ENCODE measurements around the gene GABRR3. TPM values are rescaled to one million over a fixed set of nuclear protein-coding genes. Genes with fewer than 3 reads are reported as not detected.

The GABRR3 gene
- not detected for total RNA-seq
- long read RNA-seq = 0 reads

- intact Hi-C loops (cut with micrococcal nuclease) = no loop called here
- ATAC-seq = no peak
Measured at GRCh38 chr3:98035208-98035607, at the start of gene GABRR3. Gene GABRR3 (minus strand): TSS chr3:98035315. CDS start chr3:98034987, 328 bp downstream.

GRCh38 chr3:98073486-98073885, 38.4 kb upstream of the GABRR3 start:
- intact Hi-C loops (cut with micrococcal nuclease) = no loop called here
- DNase-seq = no peak
- ATAC-seq = no peak

More at GRCh38 chr3:98035208-98035607, at the start of gene GABRR3:
- DNase-seq = no peak

GRCh38 chr3:98070840-98071239, 35.7 kb upstream of the GABRR3 start:
- DNase-seq (no peak), ATAC-seq (no peak)
- intact Hi-C loops (cut with micrococcal nuclease) = no loop called here

GRCh38 chr3:98068824-98069223, 33.7 kb upstream of the GABRR3 start:
- intact Hi-C loops (cut with micrococcal nuclease) = no loop called here
- no peak for ATAC-seq

GRCh38 chr3:98058244-98058960, 23.3 kb upstream of the GABRR3 start:
- DNase-seq (no peak), ATAC-seq (no peak)
- intact Hi-C loops (cut with micrococcal nuclease) = no loop called here

More at GRCh38 chr3:98068824-98069223, 33.7 kb upstream of the GABRR3 start:
- DNase-seq = no peak

GRCh38 chr3:98057631-98058030, 22.5 kb upstream of the GABRR3 start:
- ATAC-seq = no peak
- intact Hi-C loops (cut with micrococcal nuclease) = no loop called here
- DNase-seq = no peak

GRCh38 chr3:98056035-98056434, 20.9 kb upstream of the GABRR3 start:
- ATAC-seq (no peak), DNase-seq (no peak)
- intact Hi-C loops (cut with micrococcal nuclease) = no loop called here

- intact Hi-C loops (cut with micrococcal nuclease) = no loop called here
- no peak for DNase-seq
- no peak for ATAC-seq
Measured at GRCh38 chr3:98049271-98049670, 14.2 kb upstream of the GABRR3 start.

- intact Hi-C loops (cut with micrococcal nuclease) = no loop called here
- DNase-seq = no peak
- ATAC-seq = no peak
Measured at GRCh38 chr3:98048586-98048985, 13.5 kb upstream of the GABRR3 start.

- ATAC-seq = no peak
- intact Hi-C loops (cut with micrococcal nuclease) = loop anchor here (2.0 kb wide), 1 partner anchor 287 kb away; no protein-coding TSS in a partner anchor
- DNase-seq = no peak
Measured at GRCh38 chr3:98041350-98041749, 6.2 kb upstream of the GABRR3 start.

- ATAC-seq (peak; percentile 88), DNase-seq (peak; percentile 28)
- intact Hi-C loops (cut with micrococcal nuclease) = loop anchor here (2.0 kb wide), 1 partner anchor 289 kb away; no protein-coding TSS in a partner anchor
Measured at GRCh38 chr3:98039322-98040024, 4.4 kb upstream of the GABRR3 start.

- no peak for DNase-seq
- ATAC-seq = no peak
- intact Hi-C loops (cut with micrococcal nuclease) = no loop called here
Measured at GRCh38 chr3:98038876-98039275, 3.8 kb upstream of the GABRR3 start.

- intact Hi-C loops (cut with micrococcal nuclease) = no loop called here
- DNase-seq = no peak
- peak; percentile 52 for ATAC-seq
Measured at GRCh38 chr3:98038286-98038685, 3.2 kb upstream of the GABRR3 start.

- ATAC-seq = no peak
- intact Hi-C loops (cut with micrococcal nuclease) = no loop called here
Measured at GRCh38 chr3:98034486-98034885, 629 bp downstream of the GABRR3 start.

GRCh38 chr3:98034036-98034435, 1.1 kb downstream of the GABRR3 start:
- intact Hi-C loops (cut with micrococcal nuclease) = no loop called here
- DNase-seq (no peak), ATAC-seq (no peak)

More at GRCh38 chr3:98034486-98034885, 629 bp downstream of the GABRR3 start:
- DNase-seq = no peak

GRCh38 chr3:98032904-98033303, 2.2 kb downstream of the GABRR3 start:
- ATAC-seq (no peak), DNase-seq (no peak)
- intact Hi-C loops (cut with micrococcal nuclease) = no loop called here

- no peak for ATAC-seq
- intact Hi-C loops (cut with micrococcal nuclease) = no loop called here
- DNase-seq = no peak
Measured at GRCh38 chr3:98032265-98032664, 2.9 kb downstream of the GABRR3 start.

GRCh38 chr3:98029083-98029482, 6.0 kb downstream of the GABRR3 start:
- intact Hi-C loops (cut with micrococcal nuclease) = no loop called here
- DNase-seq (no peak), ATAC-seq (no peak)

- intact Hi-C loops (cut with micrococcal nuclease) = no loop called here
- DNase-seq = no peak
Measured at GRCh38 chr3:98027085-98027446, 8.0 kb downstream of the GABRR3 start.

GRCh38 chr3:98026425-98027084, 8.6 kb downstream of the GABRR3 start:
- intact Hi-C loops (cut with micrococcal nuclease) = no loop called here
- DNase-seq (no peak), ATAC-seq (no peak)

More at GRCh38 chr3:98027085-98027446, 8.0 kb downstream of the GABRR3 start:
- ATAC-seq = no peak
